ENCODE measurements around the gene PSEN2. TPM values are rescaled to one million over a fixed set of nuclear protein-coding genes. Genes with fewer than 3 reads are reported as not detected.
A peak's percentile ranks its signal among the peaks of the same experiment; 100 is the strongest.

PSEN2 gene
- total and polyA plus RNA-seq, 2 of the 8 experiments (the other 6 are each of a cell fraction or from before 2014, with no cell fraction given), result 22.9 to 29.0 TPM

DNA sequence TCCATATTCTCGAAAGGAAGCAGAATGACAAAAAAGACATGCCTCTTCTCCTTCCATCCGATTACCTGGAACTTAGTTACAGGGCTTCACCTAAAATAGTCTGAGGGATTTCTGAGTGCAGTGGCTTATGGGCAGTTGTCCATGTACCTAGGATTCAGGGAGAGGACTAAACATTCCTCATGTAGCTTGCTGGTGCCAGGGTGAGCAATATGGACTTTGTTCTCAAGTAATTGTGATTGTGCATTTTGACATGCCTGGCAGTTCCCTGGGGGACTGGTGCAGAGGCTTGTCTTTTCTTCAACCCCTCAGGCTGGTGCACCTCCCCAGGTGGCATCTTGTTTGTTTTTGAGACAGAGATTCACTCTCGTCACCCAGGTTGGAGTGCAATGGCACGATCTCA lies 6.1 kb upstream of the PSEN2 start:
- Histone ChIP-seq H2AK5ac (ENCODE audit: low read depth, low read length) (no peak overlapping the region), H3K14ac (ENCODE audit: insufficient read length) (no peak overlapping the region), H3K23me2 (ENCODE audit: low read depth, low read length) (no peaks in the 10 kb centered on the region), H3K79me1 (ENCODE audit: low read depth, low read length) (no peaks in the 10 kb centered on the region), H3K79me2 (ENCODE audit: control insufficient read depth in 1 of 2, insufficient read depth in 2 of 2, low read length in 2 of 2) (no peaks in the 10 kb centered on the region), H4K8ac (ENCODE audit: extremely low read depth, insufficient read depth, low read length) (no peak overlapping the region), H3K4me1 (replicated peaks in 1 of 4; ENCODE audit: control insufficient read depth in 3 of 4, insufficient read depth in 4 of 4, low read length in 3 of 4) (peaks cover 0 to 8% (median 7%) of the 10 kb centered on the region in 4 experiments; a peak in 3 of 7 replicates), H2BK120ac (replicated peaks; ENCODE audit: low read depth, low read length) (peak overlapping the region; percentile 6), H4K91ac (replicated peaks; ENCODE audit: insufficient read length, low read length) (peak overlapping the region; percentile 25), H3K27me3 (replicated peaks in 1 of 4; ENCODE audit: control insufficient read depth in 3 of 4, extremely low read depth in 1 of 4, insufficient read depth in 3 of 4, low read length in 3 of 4) (0 out of 7 replicates have a peak, but pooled peaks cover 0 to 2% (median 0%) of the 10 kb centered on the region in 4 experiments), H3K9me3 (ENCODE audit: insufficient read depth in 2 of 2, low read depth in 1 of 2, low read length in 1 of 2) (no peaks in the 10 kb centered on the region), H3K36me3 (ENCODE audit: control insufficient read depth in 2 of 4, insufficient read depth in 4 of 4, low read length in 3 of 4) (no peaks in the 10 kb centered on the region), H4K5ac (ENCODE audit: insufficient read length, low read depth, low read length) (no peak overlapping the region), H2AFZ (ENCODE audit: low read length) (no peak overlapping the region), H2BK12ac (ENCODE audit: low read depth, low read length) (peak overlapping the region; percentile 88; the same call in 1 of the 2 replicates), H2BK5ac (ENCODE audit: low read depth, low read length) (no peak overlapping the region), H3K23ac (ENCODE audit: insufficient read length) (no peak overlapping the region), H3K4me3 (ENCODE audit: extremely low read depth in 1 of 4, insufficient read depth in 2 of 4, low read depth in 3 of 4, low read length in 4 of 4) (no peak overlapping the region), H3K56ac (replicated peaks; ENCODE audit: insufficient read length, low read depth, low read length) (no peak overlapping the region), H2BK20ac (ENCODE audit: low read length) (no peak overlapping the region), H3K18ac (ENCODE audit: extremely low read depth, low read length) (no peak overlapping the region), H3K27ac (ENCODE audit: low read depth, low read length) (no peak overlapping the region), H3K4ac (replicated peaks; ENCODE audit: insufficient read length, low read depth, low read length) (no peak overlapping the region), H2BK15ac (ENCODE audit: low read length) (no peak overlapping the region), H4K20me1 (replicated peaks in 1 of 2; ENCODE audit: control insufficient read depth in 1 of 2, insufficient read depth in 2 of 2, low read length in 2 of 2) (no peaks in the 10 kb centered on the region), H3K9ac (replicated peaks in 1 of 4; ENCODE audit: extremely low read depth in 1 of 4, low read depth in 3 of 4, low read length in 3 of 4) (no peak overlapping the region), H3K4me2 (ENCODE audit: insufficient read depth in 1 of 2, low read depth in 2 of 2, low read length in 2 of 2) (no peak overlapping the region)
- ChIA-PET CTCF (ENCODE audit: partially characterized antibody) (interaction anchor here (1.2 to 1.6 kb wide), 3 partner anchors 10 to 35 kb away, joined by 3 to 5 read pairs (median 5); no protein-coding TSS in a partner anchor), POLR2A (ENCODE audit: partially characterized antibody) (interaction anchor here (1.1 kb wide), 1 partner anchor 10 kb away, joined by 4 read pairs; no protein-coding TSS in a partner anchor)
- FAIRE-seq, result no peak
- 88% methylated on average over 4 of the region's 4 CpGs; no CpG with 5 or more reads in 1 of the 2 experiments for WGBS, 2 experiments (ENCODE audit: extremely low coverage in 1 of 2, insufficient coverage in 1 of 2, insufficient read length in 1 of 2, insufficient replicate concordance in 2 of 2, low coverage in 1 of 2, low lambda C conversion rate in 2 of 2, missing lambda C conversion rate in 1 of 2)
- DNase-seq (ENCODE audit: low read depth in 1 of 2, low spot score in 2 of 2), result peak in 1 of 2 experiments; percentile 28
- TF ChIP-seq SIN3A (conservative IDR thresholded peaks at IDR 0.05 in 1 of 2, IDR thresholded peaks at IDR 0.05 in 1 of 2; ENCODE audit: low read depth in 1 of 2, low read length in 2 of 2) (no peak), FOSL1 (IDR thresholded peaks at IDR 0.05; ENCODE audit: insufficient read depth, low read depth, low read length) (no peak), MAX (IDR thresholded peaks at IDR 0.05) (no peak), POU5F1 (IDR thresholded peaks at IDR 0.05; ENCODE audit: low read depth, low read length) (no peak), KDM5A (IDR thresholded peaks at IDR 0.05; ENCODE audit: low read length) (no peak), BRCA1 (IDR thresholded peaks at IDR 0.05; ENCODE audit: low read depth, low read length) (no peak), CEBPB (IDR thresholded peaks at IDR 0.05; ENCODE audit: low read depth, low read length) (no peak), SP2 (IDR thresholded peaks at IDR 0.05; ENCODE audit: low read length) (no peak), HDAC6 (IDR thresholded peaks at IDR 0.05; ENCODE audit: low read depth, low read length) (no peak), NRF1 (IDR thresholded peaks at IDR 0.05; ENCODE audit: low read depth, low read length) (no peak), POLR2AphosphoS5 (IDR thresholded peaks at IDR 0.05; ENCODE audit: low read depth, low read length) (no peak), TBP (IDR thresholded peaks at IDR 0.05; ENCODE audit: low read depth, low read length) (no peak), SIX5 (IDR thresholded peaks at IDR 0.05; ENCODE audit: low read depth, low read length) (no peak), TAF7 (optimal IDR thresholded peaks at IDR 0.05; ENCODE audit: borderline replicate concordance, low read depth, low read length) (no peak), JUND (IDR thresholded peaks at IDR 0.05; ENCODE audit: low read length) (no peak)
